Measurements from ENCODE around the gene AKAP12.

Gene AKAP12

GRCh38 chr6:151402228-151402627 lies 162.5 kb downstream of the AKAP12 start:
- TF ChIP-seq, protein P1, sequence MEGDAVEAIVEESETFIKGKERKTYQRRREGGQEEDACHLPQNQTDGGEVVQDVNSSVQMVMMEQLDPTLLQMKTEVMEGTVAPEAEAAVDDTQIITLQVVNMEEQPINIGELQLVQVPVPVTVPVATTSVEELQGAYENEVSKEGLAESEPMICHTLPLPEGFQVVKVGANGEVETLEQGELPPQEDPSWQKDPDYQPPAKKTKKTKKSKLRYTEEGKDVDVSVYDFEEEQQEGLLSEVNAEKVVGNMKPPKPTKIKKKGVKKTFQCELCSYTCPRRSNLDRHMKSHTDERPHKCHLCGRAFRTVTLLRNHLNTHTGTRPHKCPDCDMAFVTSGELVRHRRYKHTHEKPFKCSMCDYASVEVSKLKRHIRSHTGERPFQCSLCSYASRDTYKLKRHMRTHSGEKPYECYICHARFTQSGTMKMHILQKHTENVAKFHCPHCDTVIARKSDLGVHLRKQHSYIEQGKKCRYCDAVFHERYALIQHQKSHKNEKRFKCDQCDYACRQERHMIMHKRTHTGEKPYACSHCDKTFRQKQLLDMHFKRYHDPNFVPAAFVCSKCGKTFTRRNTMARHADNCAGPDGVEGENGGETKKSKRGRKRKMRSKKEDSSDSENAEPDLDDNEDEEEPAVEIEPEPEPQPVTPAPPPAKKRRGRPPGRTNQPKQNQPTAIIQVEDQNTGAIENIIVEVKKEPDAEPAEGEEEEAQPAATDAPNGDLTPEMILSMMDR (IDR thresholded peaks at IDR 0.05), result no peak

DNA sequence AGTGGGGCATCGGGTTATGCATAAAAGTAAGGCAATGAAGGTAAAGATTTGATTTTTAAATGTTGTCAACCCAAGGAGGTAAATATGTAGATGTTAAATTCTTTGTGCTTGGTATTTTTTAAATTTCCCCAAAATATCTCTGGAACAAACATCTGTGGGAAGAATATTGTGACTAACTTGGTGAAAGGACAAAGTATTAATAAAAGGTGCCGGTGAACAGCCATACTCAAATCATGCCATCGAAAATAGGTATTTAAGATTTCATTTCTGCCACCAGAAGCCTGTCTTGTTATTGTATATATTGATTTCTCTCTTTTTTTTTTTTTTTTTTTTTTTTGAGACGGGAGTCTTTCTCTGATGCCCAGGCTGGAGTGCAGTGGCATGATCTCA lies 164.1 kb downstream of the AKAP12 start:
- TF ChIP-seq, protein P1 (IDR thresholded peaks at IDR 0.05), result no peak
